ENCODE data around the gene CRADD. TPM values are rescaled to one million over a fixed set of nuclear protein-coding genes. Genes with fewer than 3 reads are reported as not detected.
"Not testable (repeated sequence)": the region's sequence is repeated elsewhere in the genome, so short reads cannot be mapped to it uniquely, and the experiment has no call there.

The CRADD gene
- total RNA-seq, 4 donors from 2014 or later, result 11.8 to 49.5 (median 31.4) TPM

GRCh38 chr12:93884794-93885460, 207.8 kb downstream of the CRADD start:
- no peaks in the 10 kb centered on the region for H3K36me3 ChIP-seq
- no peak overlapping the region for H3K4me3 ChIP-seq
- ATAC-seq, result no peak
- no peaks in the 10 kb centered on the region for H3K27me3 ChIP-seq
- WGBS, 2 donors (ENCODE audit: low coverage in 1 of 2), result 72 to 75% methylated on average over 2 to 5 of the region's 5 CpGs
- TF ChIP-seq, protein P1, sequence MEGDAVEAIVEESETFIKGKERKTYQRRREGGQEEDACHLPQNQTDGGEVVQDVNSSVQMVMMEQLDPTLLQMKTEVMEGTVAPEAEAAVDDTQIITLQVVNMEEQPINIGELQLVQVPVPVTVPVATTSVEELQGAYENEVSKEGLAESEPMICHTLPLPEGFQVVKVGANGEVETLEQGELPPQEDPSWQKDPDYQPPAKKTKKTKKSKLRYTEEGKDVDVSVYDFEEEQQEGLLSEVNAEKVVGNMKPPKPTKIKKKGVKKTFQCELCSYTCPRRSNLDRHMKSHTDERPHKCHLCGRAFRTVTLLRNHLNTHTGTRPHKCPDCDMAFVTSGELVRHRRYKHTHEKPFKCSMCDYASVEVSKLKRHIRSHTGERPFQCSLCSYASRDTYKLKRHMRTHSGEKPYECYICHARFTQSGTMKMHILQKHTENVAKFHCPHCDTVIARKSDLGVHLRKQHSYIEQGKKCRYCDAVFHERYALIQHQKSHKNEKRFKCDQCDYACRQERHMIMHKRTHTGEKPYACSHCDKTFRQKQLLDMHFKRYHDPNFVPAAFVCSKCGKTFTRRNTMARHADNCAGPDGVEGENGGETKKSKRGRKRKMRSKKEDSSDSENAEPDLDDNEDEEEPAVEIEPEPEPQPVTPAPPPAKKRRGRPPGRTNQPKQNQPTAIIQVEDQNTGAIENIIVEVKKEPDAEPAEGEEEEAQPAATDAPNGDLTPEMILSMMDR (IDR thresholded peaks at IDR 0.05), result no peak
- no peak for TF ChIP-seq POLR2AphosphoS5 (IDR thresholded peaks at IDR 0.05)
- no peak for TF ChIP-seq POLR2A (IDR thresholded peaks at IDR 0.05)
- no peak for TF ChIP-seq EP300 (IDR thresholded peaks at IDR 0.05)
- H3K27ac ChIP-seq, result no peak overlapping the region
- no peaks in the 10 kb centered on the region for H3K4me1 ChIP-seq
- H3K9me3 ChIP-seq, result no peaks in the 10 kb centered on the region

DNA sequence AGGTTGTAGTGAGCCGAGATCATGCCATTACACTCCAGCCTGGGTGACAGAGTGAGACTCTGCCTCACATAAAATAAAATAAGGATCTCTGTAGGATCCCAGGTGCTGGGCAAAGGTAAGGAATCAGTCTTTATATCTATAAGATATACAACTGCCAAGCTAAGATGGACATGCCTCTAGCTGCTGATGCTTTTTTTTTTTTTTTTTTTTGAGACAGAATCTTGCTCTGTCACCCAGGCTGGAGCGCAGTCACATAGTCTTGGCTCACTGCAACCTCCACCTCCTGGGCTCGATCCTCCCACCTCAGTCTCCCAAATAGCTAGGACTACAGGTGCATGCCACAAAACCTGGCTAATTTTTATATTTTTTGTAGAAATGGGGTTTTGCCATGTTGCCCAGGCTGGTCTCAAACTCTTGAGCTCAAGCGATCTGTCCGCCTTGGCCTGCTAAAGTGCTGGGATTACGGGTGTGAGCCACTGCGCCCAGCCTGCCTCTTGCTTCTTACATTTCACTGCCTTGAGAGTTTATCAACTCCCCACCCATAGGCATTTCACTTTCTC, 208.9 kb downstream of the CRADD start:
- ATAC-seq, H3K4me1 ChIP-seq, H3K27ac ChIP-seq, H3K27me3 ChIP-seq, H3K36me3 ChIP-seq, H3K4me3 ChIP-seq, H3K9me3 ChIP-seq: not testable (repeated sequence)
- 82 to 100% methylated on average over 2 to 7 of the region's 7 CpGs for WGBS, 2 donors (ENCODE audit: low coverage in 1 of 2)

DNA sequence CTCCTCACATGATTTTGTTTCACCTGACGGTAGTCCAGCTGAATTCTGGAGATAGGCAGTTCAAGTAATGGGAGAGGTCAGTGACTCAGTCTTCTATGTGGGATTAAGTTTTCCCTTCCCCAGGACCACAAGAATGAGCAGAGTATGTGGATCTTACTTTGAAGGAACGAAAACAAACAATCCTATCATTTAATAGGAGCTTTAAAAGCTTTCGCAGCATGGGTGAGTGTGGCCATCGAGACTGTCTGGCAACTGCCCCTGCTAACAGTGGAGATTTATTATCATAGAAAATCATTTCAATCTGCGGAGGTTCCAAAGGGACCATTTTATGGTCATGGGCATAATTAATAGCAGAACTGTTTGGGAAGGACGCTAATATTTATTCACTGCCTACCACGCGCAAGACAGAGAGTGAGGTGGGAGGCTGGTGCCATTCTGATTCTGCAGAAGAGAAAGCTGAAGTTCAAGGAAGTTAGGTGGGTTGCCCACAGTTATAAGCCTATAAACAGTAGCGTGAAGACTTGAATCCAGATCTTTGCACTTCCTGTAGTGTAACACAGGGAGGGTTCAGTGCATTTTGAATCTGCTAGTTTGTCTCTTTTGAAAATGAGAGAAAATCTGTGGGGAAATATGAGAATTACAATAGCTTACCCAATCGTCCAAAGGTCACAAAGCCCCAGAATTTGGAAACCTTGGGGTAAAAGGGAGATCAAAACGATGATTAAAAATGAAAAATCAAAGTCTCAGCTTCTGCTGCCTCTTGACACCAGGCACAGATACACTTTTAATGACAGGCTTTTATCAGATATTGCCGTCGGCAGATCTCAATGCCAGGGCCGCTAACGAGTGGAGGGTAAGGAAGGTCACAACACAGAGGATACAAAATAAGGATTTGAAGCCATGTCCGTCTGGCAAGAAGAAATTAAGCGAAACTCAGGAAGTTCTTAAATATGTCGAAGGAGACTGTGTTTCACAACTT, 209.6 kb downstream of the CRADD start:
- Histone ChIP-seq H3K36me3 (no peaks in the 10 kb centered on the region), H3K27ac (no peak overlapping the region), H3K4me3 (no peak overlapping the region), H3K9me3 (no peaks in the 10 kb centered on the region), H3K4me1 (no peaks in the 10 kb centered on the region), H3K27me3 (no peaks in the 10 kb centered on the region)
- TF ChIP-seq EP300 (IDR thresholded peaks at IDR 0.05), result no peak
- TF ChIP-seq POLR2A (IDR thresholded peaks at IDR 0.05), result no peak
- TF ChIP-seq, protein P1 (IDR thresholded peaks at IDR 0.05), result no peak
- no peak for TF ChIP-seq POLR2AphosphoS5 (IDR thresholded peaks at IDR 0.05)
- ATAC-seq, result no peak
- 85 to 88% methylated on average over 17 to 18 of the region's 18 CpGs for WGBS, 2 donors (ENCODE audit: low coverage in 1 of 2)

DNA sequence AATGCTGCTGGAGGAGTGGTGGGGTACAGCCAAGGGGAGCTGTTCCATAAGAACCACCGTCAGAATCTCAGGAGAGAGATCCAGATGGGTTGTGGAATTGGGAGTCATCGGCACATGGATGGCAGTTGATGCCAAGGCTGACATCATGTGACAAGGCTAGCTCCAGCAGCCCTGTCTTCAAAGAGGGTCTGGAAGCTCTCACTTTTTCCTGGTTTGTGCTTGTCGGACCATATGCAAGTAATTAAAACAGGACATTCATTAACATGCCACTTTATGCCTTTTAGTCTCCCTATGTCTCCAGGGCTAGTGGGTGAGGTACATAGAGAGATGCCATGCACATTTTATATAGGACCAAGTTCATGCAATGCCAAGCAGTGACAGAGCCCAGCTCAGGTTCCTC, 211.8 kb downstream of the CRADD start:
- Histone ChIP-seq H3K9me3 (no peaks in the 10 kb centered on the region), H3K27ac (no peak overlapping the region), H3K36me3 (no peaks in the 10 kb centered on the region), H3K4me3 (no peak overlapping the region), H3K4me1 (peaks cover 2 to 18% (median 13%) of the 10 kb centered on the region in 3 donors), H3K27me3 (no peaks in the 10 kb centered on the region)
- TF ChIP-seq POLR2AphosphoS5 (IDR thresholded peaks at IDR 0.05), result no peak
- TF ChIP-seq, protein P1 (IDR thresholded peaks at IDR 0.05), result no peak
- no peak for TF ChIP-seq EP300 (IDR thresholded peaks at IDR 0.05)
- TF ChIP-seq POLR2A (IDR thresholded peaks at IDR 0.05), result no peak
- ATAC-seq, result no peak
- 69 to 100% methylated on average over 2 to 3 of the region's 3 CpGs for WGBS, 2 donors (ENCODE audit: low coverage in 1 of 2)

DNA sequence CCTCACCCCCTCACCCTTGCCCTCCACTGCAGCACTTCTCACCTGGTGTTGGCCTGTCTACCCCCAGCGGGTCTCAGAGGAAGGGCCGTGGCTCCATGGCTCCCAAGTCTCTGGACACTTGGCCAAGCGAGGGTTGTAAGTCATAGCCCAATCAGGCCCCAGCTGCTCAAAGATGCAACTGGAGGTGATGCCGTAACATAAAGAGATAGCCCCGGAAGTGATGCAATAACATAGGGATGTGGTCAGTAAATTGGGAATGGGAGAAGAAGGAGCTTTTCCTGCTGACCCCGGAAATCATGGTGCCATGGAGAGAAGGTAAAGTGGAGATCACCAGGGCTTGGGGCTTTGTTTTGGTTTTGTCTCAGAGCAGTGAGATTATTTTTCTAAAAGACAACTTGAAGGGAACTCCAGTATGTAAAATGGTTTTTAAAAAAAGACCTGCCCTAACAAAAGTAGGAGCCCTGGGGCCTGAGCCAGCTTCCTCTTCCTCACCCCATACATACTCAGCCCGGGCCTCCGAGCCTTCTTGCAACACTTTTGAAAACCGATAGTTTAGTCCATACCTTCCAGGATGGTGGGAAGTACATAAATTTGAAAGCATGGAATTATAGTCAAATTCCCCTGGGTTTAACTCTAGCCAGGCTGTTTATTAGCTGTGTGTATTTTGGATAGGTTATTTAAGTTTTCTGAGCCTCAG, 212.5 kb downstream of the CRADD start:
- H3K4me1 ChIP-seq, result peaks cover 5 to 25% (median 19%) of the 10 kb centered on the region in 3 donors
- H3K4me3 ChIP-seq, result no peak overlapping the region
- TF ChIP-seq, protein P1 (IDR thresholded peaks at IDR 0.05), result no peak
- TF ChIP-seq POLR2A (IDR thresholded peaks at IDR 0.05) (no peak), POLR2AphosphoS5 (IDR thresholded peaks at IDR 0.05) (no peak), EP300 (IDR thresholded peaks at IDR 0.05) (no peak)
- H3K27me3 ChIP-seq, result no peaks in the 10 kb centered on the region
- WGBS, 2 donors (ENCODE audit: low coverage in 1 of 2), result 83 to 92% methylated on average over 3 to 5 of the region's 9 CpGs
- no peak for ATAC-seq
- no peaks in the 10 kb centered on the region for H3K9me3 ChIP-seq
- H3K27ac ChIP-seq, result no peak overlapping the region
- H3K36me3 ChIP-seq, result no peaks in the 10 kb centered on the region
